MM.1S (cell line): ENCODE data around the gene LDLRAD4.

ENCODE experiments used
- DNase-seq: peaks from one replicate; pipeline ENCODE4 v3.0.0-alpha.2; 2015
- H2AFZ ChIP-seq: fragments of 300-600 bp; sonication (generic); 2 replicates; pipeline ENCODE4 v1.6.0; 2016; ENCODE audit warnings: antibody characterized with exemption, low read length
- H3F3A ChIP-seq: fragments of 300-600 bp; sonication (generic); 2 replicates; pipeline ENCODE4 v1.6.1; 2016; ENCODE audit warnings: mild to moderate bottlenecking, antibody characterized with exemption, low read length, moderate library complexity, mixed read lengths; ENCODE audit not compliant: insufficient read depth
- H3K27ac ChIP-seq: fragments of 300-600 bp; sonication (generic); 2 replicates; pipeline ENCODE4 v1.5.1; 2016; ENCODE audit warnings: mild to moderate bottlenecking, low read length
- H3K27me3 ChIP-seq: fragments of 300-600 bp; sonication (generic); replicated peaks from 2 replicates; pipeline ENCODE4 v1.6.0; 2016; ENCODE audit warnings: low read length; ENCODE audit not compliant: insufficient read depth
- H3K36me3 ChIP-seq: fragments of 300-600 bp; sonication (generic); replicated peaks from 2 replicates; pipeline ENCODE4 v1.6.1; 2016; ENCODE audit warnings: mild to moderate bottlenecking, low read length, mixed read lengths; ENCODE audit not compliant: insufficient read depth
- H3K4me1 ChIP-seq: fragments of 300-600 bp; sonication (generic); 2 replicates; pipeline ENCODE4 v1.6.1; 2016; ENCODE audit warnings: low read length, mixed read lengths
- H3K4me2 ChIP-seq: fragments of 300-600 bp; sonication (generic); 2 replicates; pipeline ENCODE4 v1.6.0; 2016; ENCODE audit warnings: low read depth, low read length
- H3K4me3 ChIP-seq: fragments of 300-600 bp; sonication (generic); 2 replicates; pipeline ENCODE4 v1.5.1; 2016; ENCODE audit warnings: low read length, mixed read lengths
- H3K79me2 ChIP-seq: fragments of 300-600 bp; sonication (generic); 2 replicates; pipeline ENCODE4 v1.6.1; 2016; ENCODE audit warnings: mixed run types, low read length, mixed read lengths
- H3K9ac ChIP-seq: fragments of 300-600 bp; sonication (generic); 2 replicates; pipeline ENCODE4 v1.6.1; 2016; ENCODE audit warnings: low read length, mixed read lengths
- H3K9me2 ChIP-seq: fragments of 300-600 bp; sonication (generic); replicated peaks from 2 replicates; pipeline ENCODE4 v1.6.1; 2016; ENCODE audit warnings: mild to moderate bottlenecking, low read length, mixed read lengths; ENCODE audit not compliant: insufficient read depth
- H3K9me3 ChIP-seq: fragments of 300-600 bp; sonication (generic); replicated peaks from 2 replicates; pipeline ENCODE4 v1.6.1; 2016; ENCODE audit warnings: mild to moderate bottlenecking, low read length, mixed read lengths; ENCODE audit not compliant: insufficient read depth
- H4K20me1 ChIP-seq: fragments of 300-600 bp; sonication (generic); 2 replicates; pipeline ENCODE4 v1.6.1; 2016; ENCODE audit warnings: mild to moderate bottlenecking, low read length, moderate library complexity, mixed read lengths; ENCODE audit not compliant: insufficient read depth
- EZH2 ChIP-seq: fragments of 300-600 bp; sonication (generic); optimal IDR thresholded peaks from 2 replicates; pipeline ENCODE3; 2017; ENCODE audit warnings: low read depth, mild to moderate bottlenecking, antibody characterized with exemption, low read length, mixed read lengths
- EZH2phosphoT487 ChIP-seq: fragments of 300-600 bp; sonication (generic); IDR thresholded peaks from 2 replicates; pipeline ENCODE4 v1.6.1; 2018; ENCODE audit warnings: antibody characterized with exemption, low read length
- TF ChIP-seq, protein P1 (sequence below): fragments of 300-600 bp; sonication (generic); IDR thresholded peaks from 2 replicates; pipeline ENCODE4 v1.5.1; 2016; ENCODE audit warnings: antibody characterized with exemption, low read length, mixed read lengths

Gene LDLRAD4

DNA sequence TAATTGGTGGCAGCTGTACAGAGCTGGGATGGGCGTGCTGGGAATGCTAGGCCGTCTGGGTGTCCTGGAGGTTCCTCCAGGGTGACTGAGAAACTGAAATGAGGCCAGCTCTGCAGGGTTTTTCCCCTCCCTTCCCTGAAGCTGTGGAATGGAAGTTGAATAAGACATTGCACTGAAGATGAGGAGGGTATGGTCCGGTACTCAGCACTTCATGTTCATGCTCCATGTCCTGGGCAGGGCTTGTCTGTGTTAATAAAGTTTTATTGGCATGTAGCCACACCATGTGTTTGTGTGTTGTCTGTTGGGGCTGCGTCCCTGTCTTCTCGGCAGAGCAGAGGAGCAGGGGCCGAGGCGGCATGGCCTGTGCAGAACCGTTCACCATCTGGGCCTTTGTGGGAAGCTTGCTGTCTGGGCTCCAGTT is 154.0 kb downstream of the LDLRAD4 start:
- Histone ChIP-seq H3K9me2 (no peaks in the 10 kb centered on the region), H3F3A (peaks cover 22% of the 10 kb centered on the region), H3K27ac (peak overlapping the region; percentile 94), H3K79me2 (no peaks in the 10 kb centered on the region), H4K20me1 (no peaks in the 10 kb centered on the region), H3K4me2 (peak overlapping the region; percentile 90), H3K4me3 (peak overlapping the region; percentile 34), H3K27me3 (no peaks in the 10 kb centered on the region), H3K36me3 (no peaks in the 10 kb centered on the region), H2AFZ (peak overlapping the region; percentile 5), H3K4me1 (peaks cover 26% of the 10 kb centered on the region), H3K9me3 (no peaks in the 10 kb centered on the region), H3K9ac (peak overlapping the region; percentile 62)
- no peak for TF ChIP-seq EZH2phosphoT487
- TF ChIP-seq, protein P1, sequence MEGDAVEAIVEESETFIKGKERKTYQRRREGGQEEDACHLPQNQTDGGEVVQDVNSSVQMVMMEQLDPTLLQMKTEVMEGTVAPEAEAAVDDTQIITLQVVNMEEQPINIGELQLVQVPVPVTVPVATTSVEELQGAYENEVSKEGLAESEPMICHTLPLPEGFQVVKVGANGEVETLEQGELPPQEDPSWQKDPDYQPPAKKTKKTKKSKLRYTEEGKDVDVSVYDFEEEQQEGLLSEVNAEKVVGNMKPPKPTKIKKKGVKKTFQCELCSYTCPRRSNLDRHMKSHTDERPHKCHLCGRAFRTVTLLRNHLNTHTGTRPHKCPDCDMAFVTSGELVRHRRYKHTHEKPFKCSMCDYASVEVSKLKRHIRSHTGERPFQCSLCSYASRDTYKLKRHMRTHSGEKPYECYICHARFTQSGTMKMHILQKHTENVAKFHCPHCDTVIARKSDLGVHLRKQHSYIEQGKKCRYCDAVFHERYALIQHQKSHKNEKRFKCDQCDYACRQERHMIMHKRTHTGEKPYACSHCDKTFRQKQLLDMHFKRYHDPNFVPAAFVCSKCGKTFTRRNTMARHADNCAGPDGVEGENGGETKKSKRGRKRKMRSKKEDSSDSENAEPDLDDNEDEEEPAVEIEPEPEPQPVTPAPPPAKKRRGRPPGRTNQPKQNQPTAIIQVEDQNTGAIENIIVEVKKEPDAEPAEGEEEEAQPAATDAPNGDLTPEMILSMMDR = no peak
- no peak for TF ChIP-seq EZH2
- DNase-seq = no peak

DNA sequence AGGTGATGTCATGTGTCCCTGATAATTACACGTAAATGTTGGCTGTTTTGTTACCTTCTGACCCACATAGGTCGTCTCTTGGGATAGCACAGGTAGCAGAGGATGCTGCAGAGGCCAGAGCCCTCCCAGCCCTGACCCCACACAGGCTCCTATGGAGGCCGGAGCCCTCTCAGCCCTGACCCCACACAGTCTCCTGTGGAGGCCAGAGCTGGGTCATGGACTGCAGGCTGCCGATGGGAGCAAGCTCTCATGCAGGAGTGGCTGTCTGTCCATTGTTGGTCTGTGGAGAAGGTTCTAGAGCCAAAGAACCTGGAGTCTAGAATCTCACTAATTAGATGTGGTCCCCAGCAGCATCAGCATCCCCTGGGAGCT is 155.5 kb downstream of the LDLRAD4 start:
- Histone ChIP-seq H3K4me1 (peaks cover 26% of the 10 kb centered on the region), H4K20me1 (no peaks in the 10 kb centered on the region), H3K9ac (no peak overlapping the region)

DNA sequence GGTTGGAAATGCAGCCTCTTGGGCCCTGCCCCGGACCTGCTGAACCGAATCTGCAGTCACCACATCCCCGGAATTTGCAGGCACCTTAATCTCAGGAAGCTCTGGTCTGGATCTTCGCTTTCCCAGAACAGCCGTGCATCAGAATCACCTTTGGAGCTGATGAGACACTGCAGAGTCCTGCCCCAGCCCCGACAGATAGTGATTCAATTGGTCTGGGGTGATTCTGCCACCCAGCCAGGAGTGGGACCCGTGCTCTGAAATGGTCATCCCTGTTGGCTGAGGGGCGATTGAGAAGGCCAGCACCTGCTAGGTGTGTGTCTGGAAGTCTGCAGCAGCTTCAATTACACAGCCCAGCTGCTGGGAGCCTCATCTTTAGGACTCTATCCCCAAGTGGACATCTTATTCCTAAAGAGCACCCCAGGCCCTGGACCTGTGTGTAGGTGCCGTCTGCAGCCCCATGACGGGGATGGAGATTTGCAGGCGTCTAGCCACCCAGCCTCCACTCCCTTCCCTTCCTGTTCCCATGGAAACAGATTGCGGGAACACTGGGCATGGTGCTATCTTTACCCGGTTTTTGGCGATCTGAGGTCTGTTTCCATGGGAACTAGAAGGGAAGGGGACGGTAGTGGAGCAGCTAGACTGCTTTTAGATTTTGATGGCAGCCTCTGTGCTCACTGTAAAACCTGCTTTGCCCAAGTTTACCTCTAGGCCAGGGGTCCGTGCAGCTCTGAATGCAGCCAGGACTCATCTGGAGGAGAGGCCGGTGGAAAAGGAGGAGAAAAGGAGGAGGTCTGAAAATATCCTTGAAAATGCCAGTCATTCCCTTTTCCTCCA is 156.1 kb downstream of the LDLRAD4 start:
- no peak overlapping the region for H3K27ac ChIP-seq
- no peak for DNase-seq
- H3K4me3 ChIP-seq = no peak overlapping the region
- H3K27me3 ChIP-seq = no peaks in the 10 kb centered on the region
- H2AFZ ChIP-seq = no peak overlapping the region
- no peaks in the 10 kb centered on the region for H3K9me2 ChIP-seq
- H3K79me2 ChIP-seq = no peaks in the 10 kb centered on the region
- H3K4me1 ChIP-seq = peaks cover 26% of the 10 kb centered on the region
- H4K20me1 ChIP-seq = no peaks in the 10 kb centered on the region
- H3F3A ChIP-seq = peaks cover 22% of the 10 kb centered on the region
- no peaks in the 10 kb centered on the region for H3K9me3 ChIP-seq
- H3K4me2 ChIP-seq = no peak overlapping the region
- H3K9ac ChIP-seq = no peak overlapping the region
- no peaks in the 10 kb centered on the region for H3K36me3 ChIP-seq
- TF ChIP-seq EZH2 (no peak), EZH2phosphoT487 (no peak)
- TF ChIP-seq, protein P1 = no peak

More for the DNA sequence above, 155.5 kb downstream of the LDLRAD4 start:
- Histone ChIP-seq H3K27me3 (no peaks in the 10 kb centered on the region), H3K9me3 (no peaks in the 10 kb centered on the region), H3K9me2 (no peaks in the 10 kb centered on the region), H3K4me3 (no peak overlapping the region), H3K36me3 (no peaks in the 10 kb centered on the region), H3K27ac (no peak overlapping the region), H3K79me2 (no peaks in the 10 kb centered on the region), H2AFZ (no peak overlapping the region), H3F3A (peaks cover 22% of the 10 kb centered on the region), H3K4me2 (no peak overlapping the region)
- TF ChIP-seq EZH2 (no peak), EZH2phosphoT487 (no peak)
- TF ChIP-seq, protein P1 = no peak
- DNase-seq = no peak
